Measurements from ENCODE around the gene BSN.

- TF ChIP-seq, protein P1, sequence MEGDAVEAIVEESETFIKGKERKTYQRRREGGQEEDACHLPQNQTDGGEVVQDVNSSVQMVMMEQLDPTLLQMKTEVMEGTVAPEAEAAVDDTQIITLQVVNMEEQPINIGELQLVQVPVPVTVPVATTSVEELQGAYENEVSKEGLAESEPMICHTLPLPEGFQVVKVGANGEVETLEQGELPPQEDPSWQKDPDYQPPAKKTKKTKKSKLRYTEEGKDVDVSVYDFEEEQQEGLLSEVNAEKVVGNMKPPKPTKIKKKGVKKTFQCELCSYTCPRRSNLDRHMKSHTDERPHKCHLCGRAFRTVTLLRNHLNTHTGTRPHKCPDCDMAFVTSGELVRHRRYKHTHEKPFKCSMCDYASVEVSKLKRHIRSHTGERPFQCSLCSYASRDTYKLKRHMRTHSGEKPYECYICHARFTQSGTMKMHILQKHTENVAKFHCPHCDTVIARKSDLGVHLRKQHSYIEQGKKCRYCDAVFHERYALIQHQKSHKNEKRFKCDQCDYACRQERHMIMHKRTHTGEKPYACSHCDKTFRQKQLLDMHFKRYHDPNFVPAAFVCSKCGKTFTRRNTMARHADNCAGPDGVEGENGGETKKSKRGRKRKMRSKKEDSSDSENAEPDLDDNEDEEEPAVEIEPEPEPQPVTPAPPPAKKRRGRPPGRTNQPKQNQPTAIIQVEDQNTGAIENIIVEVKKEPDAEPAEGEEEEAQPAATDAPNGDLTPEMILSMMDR (IDR thresholded peaks at IDR 0.05; ENCODE audit: extremely low read depth in 1 of 2, insufficient read depth in 1 of 2, low read depth in 1 of 2, low read length in 2 of 2), result no peak
- TF ChIP-seq POLR2AphosphoS5 (IDR thresholded peaks at IDR 0.05; ENCODE audit: insufficient read depth, low read depth, low read length) (no peak), EZH2 (IDR thresholded peaks at IDR 0.05; ENCODE audit: borderline replicate concordance, low read depth, low read length, severe bottlenecking) (no peak), POLR2A (IDR thresholded peaks at IDR 0.05; ENCODE audit: low read depth, low read length) (no peak), JUN (IDR thresholded peaks at IDR 0.05; ENCODE audit: borderline replicate concordance, insufficient read depth, insufficient read length, low read depth) (no peak), GATA2 (IDR thresholded peaks at IDR 0.05; ENCODE audit: insufficient read depth, insufficient read length, low read depth, low read length) (no peak), MYC (IDR thresholded peaks at IDR 0.05; ENCODE audit: low read depth, low read length) (no peak), FOS (IDR thresholded peaks at IDR 0.05; ENCODE audit: borderline replicate concordance, insufficient read depth, low read length) (no peak)
- TF ChIP-seq, protein P2, sequence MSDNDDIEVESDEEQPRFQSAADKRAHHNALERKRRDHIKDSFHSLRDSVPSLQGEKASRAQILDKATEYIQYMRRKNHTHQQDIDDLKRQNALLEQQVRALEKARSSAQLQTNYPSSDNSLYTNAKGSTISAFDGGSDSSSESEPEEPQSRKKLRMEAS (IDR thresholded peaks at IDR 0.05; ENCODE audit: insufficient read depth, insufficient read length), result no peak
Observed at GRCh38 chr3:49662720-49663413, 108.6 kb downstream of the BSN start.

All from endothelial cell of umbilical vein (primary cell).